ENCODE data around the gene PEPD.
"Not testable (repeated sequence)": the region's sequence is repeated elsewhere in the genome, so short reads cannot be mapped to it uniquely, and the experiment has no call there.

The PEPD gene

DNA sequence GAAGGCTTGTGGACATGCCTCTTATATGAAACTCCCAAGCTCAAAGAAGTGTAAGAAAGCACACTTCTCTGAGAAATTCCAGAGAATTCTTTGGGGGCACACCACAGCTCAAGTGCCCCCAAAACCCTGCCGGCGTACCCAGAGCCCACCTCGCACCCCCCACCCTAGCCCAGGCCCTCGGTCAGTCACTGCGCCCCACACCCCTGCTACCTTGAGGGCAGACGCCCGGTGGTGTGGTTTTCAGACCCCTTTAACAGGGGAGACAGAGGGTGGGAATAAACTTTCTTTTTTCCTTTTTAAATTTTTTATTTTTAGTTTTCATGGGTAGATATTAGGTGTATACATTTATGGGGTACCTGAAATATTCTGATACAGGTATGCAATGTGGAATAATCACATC, 29.5 kb downstream of the PEPD start:
- no peak overlapping the region for H3K27ac ChIP-seq
- TF ChIP-seq ZFX (IDR thresholded peaks at IDR 0.05; ENCODE audit: borderline replicate concordance) = no peak
- TF ChIP-seq, protein P1, sequence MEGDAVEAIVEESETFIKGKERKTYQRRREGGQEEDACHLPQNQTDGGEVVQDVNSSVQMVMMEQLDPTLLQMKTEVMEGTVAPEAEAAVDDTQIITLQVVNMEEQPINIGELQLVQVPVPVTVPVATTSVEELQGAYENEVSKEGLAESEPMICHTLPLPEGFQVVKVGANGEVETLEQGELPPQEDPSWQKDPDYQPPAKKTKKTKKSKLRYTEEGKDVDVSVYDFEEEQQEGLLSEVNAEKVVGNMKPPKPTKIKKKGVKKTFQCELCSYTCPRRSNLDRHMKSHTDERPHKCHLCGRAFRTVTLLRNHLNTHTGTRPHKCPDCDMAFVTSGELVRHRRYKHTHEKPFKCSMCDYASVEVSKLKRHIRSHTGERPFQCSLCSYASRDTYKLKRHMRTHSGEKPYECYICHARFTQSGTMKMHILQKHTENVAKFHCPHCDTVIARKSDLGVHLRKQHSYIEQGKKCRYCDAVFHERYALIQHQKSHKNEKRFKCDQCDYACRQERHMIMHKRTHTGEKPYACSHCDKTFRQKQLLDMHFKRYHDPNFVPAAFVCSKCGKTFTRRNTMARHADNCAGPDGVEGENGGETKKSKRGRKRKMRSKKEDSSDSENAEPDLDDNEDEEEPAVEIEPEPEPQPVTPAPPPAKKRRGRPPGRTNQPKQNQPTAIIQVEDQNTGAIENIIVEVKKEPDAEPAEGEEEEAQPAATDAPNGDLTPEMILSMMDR (IDR thresholded peaks at IDR 0.05) = no peak

DNA sequence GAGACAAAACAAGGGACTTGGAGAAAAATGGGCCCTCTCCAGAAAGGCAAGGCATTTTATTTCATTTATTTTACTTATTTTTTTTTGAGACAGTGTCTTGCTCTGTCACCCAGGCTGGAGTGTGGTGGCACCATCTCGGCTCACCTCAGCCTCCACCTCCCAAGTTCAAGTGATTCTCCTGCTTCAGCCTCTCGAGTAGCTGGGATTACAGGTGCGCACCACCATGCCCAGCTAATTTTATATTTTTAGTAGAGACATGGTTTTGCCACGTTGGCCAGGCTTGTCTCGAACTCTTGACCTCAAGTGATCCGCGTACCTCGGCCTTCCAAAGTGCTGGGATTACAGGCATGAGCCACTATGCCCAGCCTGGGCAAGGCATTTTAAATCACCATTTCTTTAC, 31.0 kb downstream of the PEPD start:
- not testable (repeated sequence) for H3K27ac ChIP-seq

DNA sequence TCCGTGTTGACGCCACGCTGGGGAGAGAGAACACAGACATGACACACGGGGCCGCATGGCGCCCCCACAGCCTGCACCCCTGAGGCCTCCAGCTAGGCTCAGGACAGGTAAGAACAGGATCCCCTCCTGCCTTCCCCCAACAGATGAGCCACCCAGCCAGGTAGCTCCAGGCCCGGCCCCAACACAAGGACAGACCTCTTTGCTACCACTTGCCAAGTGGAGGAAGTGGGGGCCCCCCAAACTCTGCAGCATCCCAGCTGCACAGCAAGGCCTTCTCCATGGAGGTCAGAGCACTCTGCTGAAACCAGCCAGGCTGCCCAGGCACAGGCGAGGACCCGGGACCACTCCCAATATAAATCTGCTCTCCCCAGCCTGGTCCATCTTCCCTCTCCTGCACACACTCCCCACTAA, 31.5 kb downstream of the PEPD start:
- no peak for TF ChIP-seq ZFX (IDR thresholded peaks at IDR 0.05; ENCODE audit: borderline replicate concordance)
- TF ChIP-seq, protein P1 (IDR thresholded peaks at IDR 0.05) = no peak
- H3K27ac ChIP-seq = no peak overlapping the region

DNA sequence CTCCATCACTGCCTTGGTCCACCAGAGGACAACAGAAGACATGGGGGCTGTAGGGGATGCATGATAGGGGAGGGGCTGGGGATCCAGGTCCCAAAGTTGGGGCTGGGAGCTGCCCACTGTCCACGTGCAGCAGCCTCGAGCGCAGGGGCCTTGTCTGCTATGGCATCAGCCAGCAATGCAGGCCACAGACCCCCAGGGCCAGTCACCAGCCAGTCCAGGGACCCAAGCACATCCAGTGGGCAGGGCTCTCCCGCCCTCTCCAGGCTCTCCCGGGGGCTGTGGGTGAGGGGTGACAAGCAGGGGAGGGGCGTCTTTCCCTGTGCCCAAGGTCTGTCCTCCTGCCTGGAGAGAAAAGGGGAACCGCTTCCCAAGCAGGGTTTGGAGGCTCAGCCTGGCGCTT, 32.8 kb downstream of the PEPD start:
- no peak overlapping the region for H3K27ac ChIP-seq
- TF ChIP-seq, protein P1 (IDR thresholded peaks at IDR 0.05) = no peak
- no peak for TF ChIP-seq ZFX (IDR thresholded peaks at IDR 0.05; ENCODE audit: borderline replicate concordance)

DNA sequence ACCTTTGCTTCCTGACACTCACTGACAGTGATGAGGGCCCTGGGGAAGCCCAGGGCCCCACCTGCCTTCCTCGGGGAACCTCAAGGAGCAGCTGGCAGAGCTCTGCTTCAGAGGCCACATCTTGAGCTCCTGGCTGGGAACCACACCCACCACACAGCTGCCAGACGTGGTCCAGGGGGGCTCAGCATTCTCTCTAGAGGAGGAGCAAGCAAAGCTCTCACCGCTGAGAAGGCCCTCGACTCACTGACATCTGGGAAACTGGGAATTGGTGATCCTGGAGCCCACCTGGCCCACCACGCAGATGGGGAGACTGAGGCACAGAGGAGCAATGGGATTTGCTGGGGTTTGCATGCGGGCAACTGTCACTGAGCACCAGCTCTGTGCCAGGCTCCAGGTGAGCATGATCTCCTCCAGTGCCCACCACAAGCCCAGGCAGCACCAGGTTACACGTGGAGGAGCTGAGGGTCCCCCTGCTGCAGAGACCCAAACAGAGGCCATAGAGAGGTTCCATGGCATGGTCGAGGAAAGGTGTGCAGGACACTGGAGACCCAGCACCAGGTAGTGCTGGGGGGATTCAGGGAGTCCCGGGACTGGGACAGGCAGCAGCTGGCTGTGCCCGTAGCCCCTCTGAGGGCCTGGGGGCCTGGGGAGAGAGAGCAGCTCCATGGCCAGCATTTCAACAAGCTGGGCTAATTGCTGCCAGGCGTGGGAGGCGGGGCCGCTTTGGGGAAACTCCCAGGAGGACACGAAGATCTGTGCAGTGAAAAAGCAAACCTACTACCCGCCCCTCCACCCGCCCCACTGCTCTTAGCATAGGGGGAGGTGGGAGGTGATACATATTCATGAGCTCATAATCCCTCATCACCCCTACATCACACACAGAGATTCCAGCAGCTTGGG, 33.4 kb downstream of the PEPD start:
- no peak overlapping the region for H3K27ac ChIP-seq
- TF ChIP-seq ZFX (IDR thresholded peaks at IDR 0.05; ENCODE audit: borderline replicate concordance) = no peak
- TF ChIP-seq, protein P1 (IDR thresholded peaks at IDR 0.05) = no peak

DNA sequence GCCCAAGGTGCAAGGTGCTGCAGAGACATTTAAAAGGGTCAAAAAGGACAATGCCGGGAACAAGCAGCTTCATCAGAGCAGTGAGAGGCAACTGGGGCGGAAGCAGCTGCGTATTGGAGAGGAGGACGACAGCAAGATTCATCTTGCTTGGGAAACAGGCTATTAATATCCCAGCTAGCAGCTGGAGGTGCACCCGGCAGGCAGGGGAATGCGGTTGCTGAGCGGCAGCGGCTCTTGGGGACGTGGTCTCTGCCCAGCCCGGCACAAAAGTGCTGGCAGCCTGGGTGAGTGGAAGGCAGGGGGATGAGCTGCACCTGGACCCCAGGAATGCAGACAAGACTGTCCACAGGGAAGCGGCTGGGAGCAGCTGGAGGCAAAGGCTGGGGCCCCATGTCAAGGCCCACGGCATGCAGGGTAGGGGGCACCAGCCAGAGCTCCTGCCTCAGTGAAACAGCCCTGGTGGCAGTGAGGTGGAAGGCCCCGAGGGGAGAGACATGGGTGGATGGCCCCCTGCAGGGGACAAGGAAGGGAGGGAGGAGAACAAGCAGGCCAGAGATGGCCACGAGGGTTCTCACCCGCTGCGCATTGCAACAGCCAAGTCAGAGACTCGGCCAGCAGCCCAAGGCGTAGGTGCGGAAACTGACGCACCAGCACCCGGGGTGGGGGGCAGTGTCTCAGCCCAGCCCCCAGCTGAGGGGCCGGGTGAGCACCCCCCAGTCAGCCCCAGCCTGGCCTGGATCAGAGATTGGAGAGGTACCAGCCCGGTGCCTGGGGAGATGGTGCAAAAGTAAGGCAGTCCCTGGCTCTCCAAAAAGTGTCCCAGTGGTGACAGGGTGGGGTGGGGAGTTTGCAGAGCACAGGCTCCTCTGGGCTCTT, 34.4 kb downstream of the PEPD start:
- H3K27ac ChIP-seq = no peak overlapping the region
- TF ChIP-seq, protein P1 (IDR thresholded peaks at IDR 0.05) = no peak
- TF ChIP-seq ZFX (IDR thresholded peaks at IDR 0.05; ENCODE audit: borderline replicate concordance) = no peak

DNA sequence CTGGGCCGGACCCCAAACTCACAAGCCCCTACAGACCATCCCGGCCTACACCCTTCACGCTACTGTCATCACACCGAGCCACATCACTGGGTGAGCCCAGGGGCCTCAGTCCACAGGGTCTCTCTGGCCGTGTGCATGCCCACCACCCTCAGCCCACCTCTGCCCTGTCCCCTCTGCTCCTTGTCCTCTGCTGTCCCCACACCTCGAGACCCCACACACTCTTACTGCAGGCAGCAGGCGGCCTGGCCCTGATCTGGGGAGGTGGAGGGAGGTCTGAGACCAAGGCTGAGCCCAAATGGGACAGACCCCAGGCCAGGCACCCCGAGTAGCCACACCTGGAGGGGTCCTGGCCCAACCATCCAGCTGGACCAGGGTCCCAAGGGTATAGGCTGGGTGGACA, 35.2 kb downstream of the PEPD start:
- no peak overlapping the region for H3K27ac ChIP-seq
- TF ChIP-seq ZFX (IDR thresholded peaks at IDR 0.05; ENCODE audit: borderline replicate concordance) = no peak
- TF ChIP-seq, protein P1 (IDR thresholded peaks at IDR 0.05) = no peak
